ENCODE data around the gene ABL2.

ABL2 gene

GRCh38 chr1:179079113-179079761, 150.2 kb downstream of the ABL2 start:
- H3K9me3 ChIP-seq (ENCODE audit: control insufficient read depth in 5 of 5, low read length in 5 of 5), result no peaks in the 10 kb centered on the region
- H3K4me1 ChIP-seq (ENCODE audit: control insufficient read depth in 5 of 5, insufficient read depth in 5 of 5, low read length in 5 of 5), result peaks cover 6 to 25% (median 17%) of the 10 kb centered on the region in 5 donors
- no peak overlapping the region for H3K9ac ChIP-seq (ENCODE audit: low read length in 5 of 5)
- H3K27me3 ChIP-seq (ENCODE audit: control insufficient read depth in 5 of 5, insufficient read depth in 4 of 5, low read length in 5 of 5), result no peaks in the 10 kb centered on the region
- H3K36me3 ChIP-seq (ENCODE audit: control insufficient read depth in 5 of 5, insufficient read depth in 5 of 5, low read length in 5 of 5), result peaks cover 0 to 2% (median under 1%) of the 10 kb centered on the region in 5 donors
- no peak overlapping the region for H3K27ac ChIP-seq (ENCODE audit: low read depth, low read length)
- no peak overlapping the region for H3K4me3 ChIP-seq (ENCODE audit: low read depth in 1 of 5, low read length in 5 of 5)

DNA sequence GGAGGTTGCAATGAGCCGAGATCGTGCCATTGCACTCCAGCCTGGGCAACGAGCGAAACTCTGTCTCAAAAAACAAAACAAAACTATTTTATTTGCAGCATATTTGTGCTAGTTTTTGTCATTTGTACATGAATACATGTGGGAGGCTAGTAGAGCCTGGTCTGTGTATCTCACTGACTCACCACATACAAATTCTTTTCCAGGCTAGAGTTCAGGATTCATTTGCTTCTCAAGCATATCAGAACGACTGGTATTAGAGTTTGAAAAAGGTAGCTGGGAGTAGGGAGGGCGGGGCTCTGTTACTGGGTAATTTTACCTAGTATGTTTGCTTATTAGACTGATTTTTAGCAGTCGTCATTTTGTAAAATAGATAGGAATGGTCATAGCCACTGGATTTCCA, 152.1 kb downstream of the ABL2 start:
- no peak overlapping the region for H3K27ac ChIP-seq (ENCODE audit: low read depth, low read length)
- no peak overlapping the region for H3K4me3 ChIP-seq (ENCODE audit: low read depth in 1 of 5, low read length in 5 of 5)
- H3K27me3 ChIP-seq (ENCODE audit: control insufficient read depth in 5 of 5, insufficient read depth in 4 of 5, low read length in 5 of 5), result no peaks in the 10 kb centered on the region
- peaks cover 4 to 16% (median 9%) of the 10 kb centered on the region in 5 donors for H3K4me1 ChIP-seq (ENCODE audit: control insufficient read depth in 5 of 5, insufficient read depth in 5 of 5, low read length in 5 of 5)
- H3K9ac ChIP-seq (ENCODE audit: low read length in 5 of 5), result no peak overlapping the region
- H3K9me3 ChIP-seq (ENCODE audit: control insufficient read depth in 5 of 5, low read length in 5 of 5), result no peaks in the 10 kb centered on the region
- H3K36me3 ChIP-seq (ENCODE audit: control insufficient read depth in 5 of 5, insufficient read depth in 5 of 5, low read length in 5 of 5), result peaks cover 7 to 18% (median 11%) of the 10 kb centered on the region in 5 donors

- Histone ChIP-seq H3K4me3 (ENCODE audit: low read depth in 1 of 5, low read length in 5 of 5) (no peak overlapping the region), H3K9ac (ENCODE audit: low read length in 5 of 5) (no peak overlapping the region), H3K36me3 (ENCODE audit: control insufficient read depth in 5 of 5, insufficient read depth in 5 of 5, low read length in 5 of 5) (peaks cover 27 to 59% (median 35%) of the 10 kb centered on the region in 5 donors), H3K27me3 (ENCODE audit: control insufficient read depth in 5 of 5, insufficient read depth in 4 of 5, low read length in 5 of 5) (no peaks in the 10 kb centered on the region), H3K4me1 (ENCODE audit: control insufficient read depth in 5 of 5, insufficient read depth in 5 of 5, low read length in 5 of 5) (no peaks in the 10 kb centered on the region), H3K27ac (ENCODE audit: low read depth, low read length) (no peak overlapping the region), H3K9me3 (ENCODE audit: control insufficient read depth in 5 of 5, low read length in 5 of 5) (no peaks in the 10 kb centered on the region)
Measured at GRCh38 chr1:179066471-179066870, 163.0 kb downstream of the ABL2 start.

- peaks cover 18 to 41% (median 24%) of the 10 kb centered on the region in 5 donors for H3K36me3 ChIP-seq (ENCODE audit: control insufficient read depth in 5 of 5, insufficient read depth in 5 of 5, low read length in 5 of 5)
- H3K4me3 ChIP-seq (ENCODE audit: low read depth in 1 of 5, low read length in 5 of 5), result no peak overlapping the region
- no peaks in the 10 kb centered on the region for H3K27me3 ChIP-seq (ENCODE audit: control insufficient read depth in 5 of 5, insufficient read depth in 4 of 5, low read length in 5 of 5)
- no peak overlapping the region for H3K27ac ChIP-seq (ENCODE audit: low read depth, low read length)
- H3K9me3 ChIP-seq (ENCODE audit: control insufficient read depth in 5 of 5, low read length in 5 of 5), result no peaks in the 10 kb centered on the region
- H3K9ac ChIP-seq (ENCODE audit: low read length in 5 of 5), result no peak overlapping the region
- peaks cover 0 to 2% (median 0%) of the 10 kb centered on the region in 5 donors for H3K4me1 ChIP-seq (ENCODE audit: control insufficient read depth in 5 of 5, insufficient read depth in 5 of 5, low read length in 5 of 5)
Measured at GRCh38 chr1:179061360-179062282, 167.9 kb downstream of the ABL2 start.

GRCh38 chr1:179058487-179059483, 170.7 kb downstream of the ABL2 start:
- H3K36me3 ChIP-seq (ENCODE audit: control insufficient read depth in 5 of 5, insufficient read depth in 5 of 5, low read length in 5 of 5), result peaks cover 12 to 33% (median 18%) of the 10 kb centered on the region in 5 donors
- no peak overlapping the region for H3K27ac ChIP-seq (ENCODE audit: low read depth, low read length)
- no peaks in the 10 kb centered on the region for H3K9me3 ChIP-seq (ENCODE audit: control insufficient read depth in 5 of 5, low read length in 5 of 5)
- H3K4me3 ChIP-seq (ENCODE audit: low read depth in 1 of 5, low read length in 5 of 5), result no peak overlapping the region
- H3K4me1 ChIP-seq (ENCODE audit: control insufficient read depth in 5 of 5, insufficient read depth in 5 of 5, low read length in 5 of 5), result peaks cover 0 to 2% (median 0%) of the 10 kb centered on the region in 5 donors
- no peaks in the 10 kb centered on the region for H3K27me3 ChIP-seq (ENCODE audit: control insufficient read depth in 5 of 5, insufficient read depth in 4 of 5, low read length in 5 of 5)
- no peak overlapping the region for H3K9ac ChIP-seq (ENCODE audit: low read length in 5 of 5)

- peaks cover 10 to 24% (median 18%) of the 10 kb centered on the region in 5 donors for H3K36me3 ChIP-seq (ENCODE audit: control insufficient read depth in 5 of 5, insufficient read depth in 5 of 5, low read length in 5 of 5)
- H3K9ac ChIP-seq (ENCODE audit: low read length in 5 of 5), result no peak overlapping the region
- H3K4me1 ChIP-seq (ENCODE audit: control insufficient read depth in 5 of 5, insufficient read depth in 5 of 5, low read length in 5 of 5), result peaks cover 0 to 2% (median 0%) of the 10 kb centered on the region in 5 donors
- H3K9me3 ChIP-seq (ENCODE audit: control insufficient read depth in 5 of 5, low read length in 5 of 5), result no peaks in the 10 kb centered on the region
- no peak overlapping the region for H3K4me3 ChIP-seq (ENCODE audit: low read depth in 1 of 5, low read length in 5 of 5)
- no peak overlapping the region for H3K27ac ChIP-seq (ENCODE audit: low read depth, low read length)
- H3K27me3 ChIP-seq (ENCODE audit: control insufficient read depth in 5 of 5, insufficient read depth in 4 of 5, low read length in 5 of 5), result no peaks in the 10 kb centered on the region
Measured at GRCh38 chr1:179055937-179056336, 173.5 kb downstream of the ABL2 start.

- no peak overlapping the region for H3K9ac ChIP-seq (ENCODE audit: low read length in 5 of 5)
- no peak overlapping the region for H3K4me3 ChIP-seq (ENCODE audit: low read depth in 1 of 5, low read length in 5 of 5)
Measured at GRCh38 chr1:179053486-179053885, 176.0 kb downstream of the ABL2 start.

DNA sequence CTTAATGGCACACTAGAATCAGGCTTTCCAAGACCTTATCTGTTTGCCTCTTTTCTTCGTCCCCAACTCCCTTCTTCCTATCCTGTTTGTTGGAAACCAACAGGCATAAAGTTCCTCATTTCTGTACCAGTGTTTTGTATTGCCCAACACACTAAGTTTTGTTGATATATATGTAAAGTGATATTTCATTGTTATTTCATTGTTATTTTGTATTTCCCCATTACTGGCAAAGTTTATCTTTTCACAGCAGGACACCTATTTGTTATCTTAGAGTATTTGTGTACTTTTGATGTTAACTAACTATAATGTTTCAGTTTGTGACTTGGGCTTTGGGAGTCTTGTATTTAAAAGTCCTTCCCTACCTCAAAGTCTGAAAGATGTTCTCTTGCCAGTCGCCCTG, 176.7 kb downstream of the ABL2 start:
- Histone ChIP-seq H3K36me3 (ENCODE audit: control insufficient read depth in 5 of 5, insufficient read depth in 5 of 5, low read length in 5 of 5) (peaks cover 10 to 36% (median 21%) of the 10 kb centered on the region in 5 donors), H3K9me3 (ENCODE audit: control insufficient read depth in 5 of 5, low read length in 5 of 5) (no peaks in the 10 kb centered on the region), H3K4me3 (ENCODE audit: low read depth in 1 of 5, low read length in 5 of 5) (no peak overlapping the region), H3K4me1 (ENCODE audit: control insufficient read depth in 5 of 5, insufficient read depth in 5 of 5, low read length in 5 of 5) (no peaks in the 10 kb centered on the region), H3K27ac (ENCODE audit: low read depth, low read length) (no peak overlapping the region), H3K27me3 (ENCODE audit: control insufficient read depth in 5 of 5, insufficient read depth in 4 of 5, low read length in 5 of 5) (no peaks in the 10 kb centered on the region), H3K9ac (ENCODE audit: low read length in 5 of 5) (no peak overlapping the region)

More at GRCh38 chr1:179053486-179053885, 176.0 kb downstream of the ABL2 start:
- Histone ChIP-seq H3K9me3 (ENCODE audit: control insufficient read depth in 5 of 5, low read length in 5 of 5) (no peaks in the 10 kb centered on the region), H3K36me3 (ENCODE audit: control insufficient read depth in 5 of 5, insufficient read depth in 5 of 5, low read length in 5 of 5) (peaks cover 10 to 33% (median 21%) of the 10 kb centered on the region in 5 donors), H3K4me1 (ENCODE audit: control insufficient read depth in 5 of 5, insufficient read depth in 5 of 5, low read length in 5 of 5) (no peaks in the 10 kb centered on the region), H3K27me3 (ENCODE audit: control insufficient read depth in 5 of 5, insufficient read depth in 4 of 5, low read length in 5 of 5) (no peaks in the 10 kb centered on the region), H3K27ac (ENCODE audit: low read depth, low read length) (no peak overlapping the region)

Data from subcutaneous abdominal adipose tissue (tissue), 5 donors.